OCI-LY7 (cell line): Measurements from ENCODE around the gene NELL1.

ENCODE experiments used
- CTCF ChIP-seq: fragments of 200-600 bp; sonication (generic); conservative IDR thresholded peaks from 2 replicates; pipeline ENCODE4 v1.5.1; 2014; ENCODE audit warnings: mild to moderate bottlenecking, antibody characterized with exemption, low read length, moderate library complexity, mixed read lengths
- EZH2phosphoT487 ChIP-seq: fragments of 200-600 bp; sonication (generic); IDR thresholded peaks from 2 replicates; pipeline ENCODE4 v1.6.1; 2018; ENCODE audit warnings: low read depth, borderline replicate concordance, mild to moderate bottlenecking, mixed run types, antibody characterized with exemption, low read length, moderate library complexity, mixed read lengths

GRCh38 chr11:21480240-21480639 lies 810.9 kb downstream of the NELL1 start:
- TF ChIP-seq CTCF = no peak
- no peak for TF ChIP-seq EZH2phosphoT487
